A673 (cell line): Measurements from ENCODE around the gene SYNJ2.

ENCODE experiments used
- CTCF ChIP-seq: fragments of 300-800, 200-600 bp; sonication (generic); conservative IDR thresholded peaks from 2 replicates; pipeline ENCODE4 v1.5.1; 2017; ENCODE audit warnings: low read depth, mild to moderate bottlenecking, antibody characterized with exemption, low read length, moderate library complexity, mixed read lengths
- EZH2 ChIP-seq: fragments of 200-600 bp; sonication (generic); IDR thresholded peaks from 2 replicates; pipeline ENCODE4 v1.6.1; 2017; ENCODE audit warnings: borderline replicate concordance, low read depth, mild to moderate bottlenecking, mixed read lengths, antibody characterized with exemption, low read length; ENCODE audit not compliant: poor library complexity, severe bottlenecking

GRCh38 chr6:158059108-158059507 is 77.4 kb downstream of the SYNJ2 start:
- TF ChIP-seq CTCF = no peak
- TF ChIP-seq EZH2 = no peak
